Skeletal muscle satellite cell (primary cell): ENCODE measurements around the gene GLCCI1. TPM values are rescaled to one million over a fixed set of nuclear protein-coding genes. Genes with fewer than 3 reads are reported as not detected.

Experiments
- H3K27me3 ChIP-seq: 2 replicates; pipeline ENCODE4 v1.7.0; 2013; ENCODE audit warnings: low read length; ENCODE audit not compliant: control insufficient read depth, insufficient read depth
- H3K36me3 ChIP-seq: 2 replicates; pipeline ENCODE4 v1.7.0; 2013; ENCODE audit warnings: mild to moderate bottlenecking, control low read depth, low read length; ENCODE audit not compliant: insufficient read depth
- H3K4me1 ChIP-seq: 2 replicates; pipeline ENCODE4 v1.7.0; 2013; ENCODE audit warnings: low read length; ENCODE audit not compliant: control insufficient read depth, insufficient read depth
- H3K4me2 ChIP-seq: 2 replicates; pipeline ENCODE4 v1.7.0; 2013; ENCODE audit warnings: mild to moderate bottlenecking, low read length
- H3K4me3 ChIP-seq: 2 replicates; pipeline ENCODE4 v1.7.0; 2013; ENCODE audit warnings: low read length
- H3K9ac ChIP-seq: 2 replicates; pipeline ENCODE4 v1.7.0; 2013; ENCODE audit warnings: mild to moderate bottlenecking, low read depth, low read length, moderate library complexity
- H3K9me3 ChIP-seq: replicated peaks from 2 replicates; pipeline ENCODE4 v1.7.0; 2013; ENCODE audit warnings: mild to moderate bottlenecking, control low read depth, low read length
- total RNA-seq: library from RNA; depleted of rRNA; stranded (reverse); fragments of >200 nt; gene quantifications from 2 replicates; pipeline ENCODE4 v1.2.3, GENCODE V29; 2012; rRNA removed

Gene GLCCI1
- 1.7 and 4.8 TPM in 2 replicates for total RNA-seq

DNA sequence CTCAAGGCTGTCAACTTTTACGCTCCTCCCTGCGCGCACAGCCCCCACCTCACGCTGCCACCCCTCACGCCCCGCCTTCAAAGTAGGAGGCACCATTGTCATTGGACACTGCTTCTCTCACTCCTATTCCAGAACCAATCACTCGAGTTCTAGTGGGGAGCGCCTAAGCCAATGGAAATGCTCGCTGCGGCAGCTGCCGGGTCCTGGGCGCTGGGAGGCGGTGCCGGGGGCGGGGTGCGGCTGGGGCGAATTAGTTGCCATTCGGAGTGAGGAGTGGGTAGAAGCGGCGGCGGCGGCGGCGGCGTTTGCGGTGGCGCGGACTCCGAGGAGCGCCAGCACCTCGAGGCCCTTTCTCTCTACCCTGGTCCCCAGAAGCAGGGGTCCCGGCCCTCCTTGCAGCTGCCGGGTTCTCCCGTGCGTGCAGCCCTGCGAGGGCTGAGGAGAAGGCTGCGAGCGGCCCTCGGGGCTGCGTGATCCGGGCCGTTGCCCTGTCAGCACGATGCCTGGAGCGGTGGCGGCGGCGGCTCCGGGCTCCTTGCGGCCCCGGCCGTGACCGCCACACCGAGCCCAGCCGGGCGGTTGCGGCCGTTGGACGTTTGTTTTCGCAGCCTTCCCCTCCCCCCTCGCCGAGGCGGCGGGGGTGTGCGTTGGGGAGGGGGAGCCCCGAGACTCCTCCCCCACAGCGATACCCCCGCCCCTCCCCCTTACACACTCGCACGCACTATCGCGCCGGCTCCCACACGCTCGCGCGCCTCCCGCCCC lies at the start of gene GLCCI1:
TSS of gene GLCCI1 (plus strand) at position 253 of the 762 bp plus-strand sequence. CDS start 555 bp downstream, outside the sequence.
- Histone ChIP-seq H3K36me3 (no peaks in the 10 kb centered on the region), H3K9me3 (no peaks in the 10 kb centered on the region), H3K4me1 (peaks cover 25% of the 10 kb centered on the region), H3K4me3 (peak within 1 kb of the TSS; percentile 96), H3K9ac (peak within 1 kb of the TSS; percentile 73), H3K4me2 (peak within 1 kb of the TSS; percentile 94), H3K27me3 (no peaks in the 10 kb centered on the region)

DNA sequence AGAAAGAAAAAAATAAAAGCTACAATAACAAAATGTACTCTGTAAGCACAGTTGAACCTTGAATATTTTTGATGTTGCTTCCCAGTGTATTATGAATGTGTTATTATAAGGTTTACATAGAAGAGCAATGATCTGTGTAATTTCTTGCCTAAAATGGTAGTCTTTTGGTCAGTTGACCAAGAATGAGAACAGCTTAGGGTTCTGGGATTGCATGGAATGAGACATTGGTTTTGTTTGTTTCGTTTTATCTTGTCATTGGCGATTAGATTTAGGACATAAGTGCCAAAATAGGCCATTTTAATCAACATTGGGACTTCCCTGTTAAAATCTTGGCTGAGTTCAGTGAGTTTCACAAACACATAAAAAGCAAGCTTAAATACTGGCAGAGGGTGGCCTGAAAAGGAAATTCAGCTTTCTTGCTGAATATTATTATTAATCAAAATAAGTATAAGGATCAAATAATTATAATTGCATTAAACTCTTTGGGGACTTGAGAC lies 49.1 kb upstream of the GLCCI1 start:
- H3K4me2 ChIP-seq: no peak overlapping the region
- H3K4me1 ChIP-seq: no peaks in the 10 kb centered on the region
- no peaks in the 10 kb centered on the region for H3K9me3 ChIP-seq
- no peaks in the 10 kb centered on the region for H3K36me3 ChIP-seq
- no peak overlapping the region for H3K9ac ChIP-seq
- no peaks in the 10 kb centered on the region for H3K27me3 ChIP-seq
- no peak overlapping the region for H3K4me3 ChIP-seq

DNA sequence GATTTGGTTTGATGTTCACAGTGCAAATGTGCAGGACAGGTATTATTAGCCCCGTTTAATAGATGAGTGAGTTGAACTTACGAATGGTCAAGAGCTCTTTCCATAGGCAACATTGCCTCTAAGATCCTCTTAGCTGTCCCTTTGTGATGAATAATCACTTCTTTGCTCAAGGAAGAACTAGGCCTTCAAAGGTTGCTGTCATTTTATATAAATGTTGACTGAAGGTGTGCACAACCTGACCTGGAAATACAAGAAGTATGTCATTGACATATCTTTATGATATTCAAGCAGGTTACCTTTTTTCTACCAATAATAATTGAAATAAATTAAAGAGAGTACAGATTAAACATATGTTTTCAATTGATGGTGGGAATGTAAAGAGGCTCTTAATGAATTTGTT lies 48.5 kb upstream of the GLCCI1 start:
- Histone ChIP-seq H3K4me3 (no peak overlapping the region), H3K9me3 (no peaks in the 10 kb centered on the region), H3K4me1 (no peaks in the 10 kb centered on the region), H3K4me2 (no peak overlapping the region), H3K9ac (no peak overlapping the region), H3K36me3 (no peaks in the 10 kb centered on the region), H3K27me3 (no peaks in the 10 kb centered on the region)

DNA sequence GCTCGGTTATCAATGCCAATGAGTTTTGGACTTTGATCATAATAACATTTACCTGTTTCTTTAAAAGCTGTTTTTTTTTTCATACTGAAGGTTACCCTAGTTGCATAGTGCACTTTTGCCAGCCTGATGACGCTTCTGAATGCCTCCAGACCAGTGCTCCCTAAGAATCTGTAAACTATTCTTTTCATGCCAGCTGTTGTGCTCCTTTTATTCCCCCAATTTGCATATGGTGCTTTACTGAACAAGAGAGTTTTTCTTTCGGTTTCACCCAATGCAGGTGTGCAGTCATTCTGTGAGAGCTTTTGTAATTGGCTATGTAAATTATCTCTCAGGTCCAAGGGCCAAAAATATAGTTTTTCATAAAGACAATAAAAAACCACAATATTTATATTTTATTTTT lies 48.1 kb upstream of the GLCCI1 start:
- Histone ChIP-seq H3K27me3 (no peaks in the 10 kb centered on the region), H3K9ac (no peak overlapping the region), H3K4me1 (no peaks in the 10 kb centered on the region), H3K4me3 (no peak overlapping the region), H3K4me2 (no peak overlapping the region), H3K9me3 (no peaks in the 10 kb centered on the region), H3K36me3 (no peaks in the 10 kb centered on the region)

DNA sequence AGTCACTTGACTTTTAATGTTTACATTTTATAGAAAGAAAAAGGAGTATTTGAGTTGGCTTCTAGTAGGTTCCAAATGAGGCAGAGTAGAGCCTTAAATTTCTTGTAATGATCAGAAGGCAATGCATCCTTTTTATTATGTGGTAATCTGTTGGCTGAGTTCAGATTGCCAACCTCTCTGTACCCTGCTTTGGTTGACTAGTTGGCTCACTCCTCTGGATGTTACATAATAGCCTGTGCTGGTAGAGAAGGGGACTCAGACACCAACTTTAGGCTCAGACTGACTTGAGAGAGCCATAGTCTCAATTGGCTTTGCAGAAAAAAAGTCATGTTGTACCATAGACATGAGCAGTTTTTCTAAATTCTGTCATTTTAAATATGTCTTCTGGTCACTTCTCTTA lies 46.8 kb upstream of the GLCCI1 start:
- H3K4me2 ChIP-seq: no peak overlapping the region
- no peaks in the 10 kb centered on the region for H3K27me3 ChIP-seq
- no peak overlapping the region for H3K4me3 ChIP-seq
- no peak overlapping the region for H3K9ac ChIP-seq
- no peaks in the 10 kb centered on the region for H3K9me3 ChIP-seq
- no peaks in the 10 kb centered on the region for H3K36me3 ChIP-seq
- no peaks in the 10 kb centered on the region for H3K4me1 ChIP-seq

DNA sequence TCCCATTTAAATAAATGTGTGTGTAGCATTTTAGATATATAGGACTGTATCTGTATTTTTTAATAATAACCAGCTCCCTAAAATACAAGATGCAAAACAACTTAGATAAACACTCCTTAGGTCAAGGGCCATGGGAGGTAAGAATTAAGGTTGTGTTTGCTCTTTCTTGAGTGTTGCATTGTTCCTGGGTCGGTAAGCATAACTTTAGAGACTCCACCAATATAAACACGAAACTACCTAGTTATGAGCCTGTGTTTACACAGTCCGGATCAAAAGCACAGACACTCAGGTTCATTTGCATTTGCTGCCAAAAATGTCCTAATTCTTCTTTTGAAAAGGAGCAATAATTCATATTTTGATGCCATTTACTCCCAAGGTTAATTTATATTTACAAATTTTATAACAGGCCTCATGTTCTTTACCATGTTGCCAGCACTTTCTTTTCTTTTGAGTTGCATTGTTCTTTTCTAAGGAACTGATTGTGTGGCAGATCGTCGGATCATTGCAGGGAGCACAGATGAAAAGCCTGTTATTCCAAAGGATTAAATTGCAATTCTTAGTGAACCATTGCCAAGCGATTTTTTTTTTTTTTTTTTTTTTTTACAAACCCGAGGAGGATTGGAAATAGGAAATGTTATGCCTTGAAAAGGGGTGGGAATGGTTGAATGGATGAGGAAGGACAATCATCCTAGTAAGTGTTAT lies 45.8 kb upstream of the GLCCI1 start:
- Histone ChIP-seq H3K9me3 (no peaks in the 10 kb centered on the region), H3K9ac (no peak overlapping the region), H3K4me3 (no peak overlapping the region), H3K36me3 (no peaks in the 10 kb centered on the region), H3K27me3 (no peaks in the 10 kb centered on the region), H3K4me1 (no peaks in the 10 kb centered on the region), H3K4me2 (no peak overlapping the region)

DNA sequence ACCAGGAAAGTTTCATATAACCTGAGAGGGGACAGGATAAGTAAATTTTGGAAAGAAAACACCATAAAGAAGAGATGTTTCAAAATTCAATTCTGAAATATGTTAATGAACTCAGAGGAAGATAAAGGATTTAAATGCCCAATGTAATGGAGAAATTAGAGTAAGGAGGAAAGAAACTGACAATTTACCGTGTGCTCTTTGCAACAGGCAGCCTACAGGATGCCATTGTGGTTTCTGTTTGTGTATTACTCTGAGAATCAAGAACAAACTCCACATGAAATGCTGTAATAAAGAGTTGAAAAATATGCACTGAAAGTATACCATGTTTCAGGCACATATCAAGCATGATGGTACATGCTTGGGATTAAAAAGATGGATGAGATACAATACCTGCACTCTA lies 44.8 kb upstream of the GLCCI1 start:
- H3K9ac ChIP-seq: no peak overlapping the region
- H3K4me2 ChIP-seq: no peak overlapping the region
- H3K4me1 ChIP-seq: no peaks in the 10 kb centered on the region
- no peaks in the 10 kb centered on the region for H3K27me3 ChIP-seq
- H3K4me3 ChIP-seq: no peak overlapping the region
- no peaks in the 10 kb centered on the region for H3K36me3 ChIP-seq
- no peaks in the 10 kb centered on the region for H3K9me3 ChIP-seq

DNA sequence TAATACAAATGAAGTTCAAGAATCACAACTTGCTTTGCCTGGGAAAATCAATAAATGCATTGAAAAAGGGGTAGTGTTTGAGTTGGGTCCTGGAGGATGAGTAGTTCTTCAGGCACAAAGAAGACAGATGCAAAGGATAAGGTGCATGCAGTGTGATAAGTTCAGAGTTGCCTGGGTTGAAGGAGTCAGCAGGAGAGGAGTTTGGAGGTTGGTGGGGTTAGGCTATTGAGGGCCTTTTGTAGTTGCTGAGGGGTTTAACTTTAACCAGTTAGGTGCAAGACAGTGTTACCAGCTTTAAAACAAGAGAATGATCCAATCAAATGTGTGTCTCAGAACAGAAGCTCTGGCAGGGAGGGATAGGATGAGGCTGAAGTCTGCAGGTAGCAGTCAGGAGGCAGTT lies 44.3 kb upstream of the GLCCI1 start:
- no peak overlapping the region for H3K4me3 ChIP-seq
- H3K4me1 ChIP-seq: no peaks in the 10 kb centered on the region
- H3K9me3 ChIP-seq: no peaks in the 10 kb centered on the region
- H3K27me3 ChIP-seq: no peaks in the 10 kb centered on the region
- no peak overlapping the region for H3K9ac ChIP-seq
- no peaks in the 10 kb centered on the region for H3K36me3 ChIP-seq
- no peak overlapping the region for H3K4me2 ChIP-seq

DNA sequence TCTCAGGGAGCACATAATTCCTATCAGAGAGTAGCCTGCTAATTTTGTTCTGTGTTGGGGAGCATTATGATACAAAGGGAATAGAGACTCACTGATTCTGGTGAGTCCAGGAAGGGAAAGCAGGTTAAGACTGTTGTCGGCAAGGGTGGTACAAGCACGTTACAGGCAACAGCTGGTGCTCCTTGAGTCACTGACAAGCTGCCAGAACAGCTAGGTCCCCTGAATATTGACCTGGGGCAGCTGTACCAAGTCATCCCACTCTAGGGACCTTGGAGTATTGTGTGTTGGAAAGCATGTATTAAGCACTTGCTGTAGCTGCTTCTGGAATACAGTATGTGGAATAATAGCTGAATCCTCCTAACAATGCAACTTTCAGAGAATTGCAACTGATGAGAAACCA lies 37.0 kb upstream of the GLCCI1 start:
- no peaks in the 10 kb centered on the region for H3K4me1 ChIP-seq
- H3K4me3 ChIP-seq: no peak overlapping the region
- H3K9me3 ChIP-seq: no peaks in the 10 kb centered on the region
- no peaks in the 10 kb centered on the region for H3K27me3 ChIP-seq
- H3K36me3 ChIP-seq: no peaks in the 10 kb centered on the region
- H3K4me2 ChIP-seq: no peak overlapping the region
- H3K9ac ChIP-seq: no peak overlapping the region

DNA sequence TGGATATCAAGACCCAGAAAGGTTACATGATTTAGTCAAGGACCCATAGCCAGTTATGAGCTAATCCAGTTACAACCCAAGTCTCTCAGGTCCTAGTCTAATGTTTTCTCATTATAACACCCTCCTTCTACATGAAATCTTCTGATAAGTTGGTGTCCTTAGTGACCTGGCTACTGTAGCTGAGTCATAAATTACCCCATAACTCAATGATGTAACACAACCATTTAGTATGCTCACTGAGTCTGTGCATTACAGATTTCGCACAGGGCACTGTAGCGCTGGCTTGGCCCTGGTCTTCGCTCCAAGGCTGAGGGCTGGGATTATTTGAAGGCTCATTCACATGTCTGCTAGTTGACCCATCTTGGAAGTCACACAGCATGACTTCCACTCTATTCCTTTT lies 36.0 kb upstream of the GLCCI1 start:
- no peak overlapping the region for H3K4me2 ChIP-seq
- H3K4me1 ChIP-seq: no peaks in the 10 kb centered on the region
- H3K27me3 ChIP-seq: no peaks in the 10 kb centered on the region

DNA sequence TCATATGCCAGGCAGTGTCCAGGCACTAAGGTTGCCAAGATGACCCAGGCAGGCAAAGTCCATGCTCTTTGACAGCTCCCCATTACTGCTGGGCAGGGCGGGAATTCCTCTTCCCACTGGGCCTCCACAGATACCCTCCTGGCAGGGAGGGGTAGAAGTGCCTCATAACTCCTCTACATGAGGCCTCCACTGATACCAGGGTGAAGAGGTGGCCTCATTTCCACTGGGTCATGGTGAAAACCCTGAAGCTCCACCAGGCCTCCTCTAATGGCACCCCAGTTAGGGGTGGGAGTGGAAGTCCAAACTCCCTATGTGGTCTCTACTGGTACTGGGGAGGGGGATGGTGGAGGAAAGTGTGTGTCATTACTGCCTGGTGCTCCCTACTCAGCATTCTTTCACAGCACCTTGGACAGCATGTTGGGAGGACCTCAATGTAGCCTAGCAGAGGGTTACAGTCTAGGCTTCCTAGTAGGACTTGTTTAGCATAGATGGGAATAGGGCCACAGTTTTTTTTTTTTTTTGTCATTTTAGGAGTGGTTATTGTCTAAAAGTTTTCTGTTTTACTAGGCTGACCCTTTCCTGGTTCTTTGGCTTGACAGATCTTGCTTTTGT lies 34.6 kb upstream of the GLCCI1 start:
- H3K4me2 ChIP-seq: no peak overlapping the region

More for the DNA sequence above, 36.0 kb upstream of the GLCCI1 start:
- Histone ChIP-seq H3K9ac (no peak overlapping the region), H3K4me3 (no peak overlapping the region), H3K36me3 (no peaks in the 10 kb centered on the region), H3K9me3 (no peaks in the 10 kb centered on the region)

More for the DNA sequence above, 34.6 kb upstream of the GLCCI1 start:
- Histone ChIP-seq H3K4me1 (no peaks in the 10 kb centered on the region), H3K36me3 (no peaks in the 10 kb centered on the region), H3K9me3 (no peaks in the 10 kb centered on the region), H3K27me3 (no peaks in the 10 kb centered on the region), H3K4me3 (no peak overlapping the region), H3K9ac (no peak overlapping the region)
